Stimulated activated CD8-positive, alpha-beta memory T cell treated with anti-CD3 and anti-CD28 coated beads, Interleukin-7, amount 100 ng/mL, for 1 hour (primary cell): Measurements from ENCODE around the gene TTLL12.
A peak's percentile ranks its signal among the peaks of the same experiment; 100 is the strongest.

Source experiments
- DNase-seq, 2 donors: peaks; one replicate each; pipeline ENCODE4 v3.0.0-alpha.2; 2020; ENCODE audit warnings: low read depth in 2 of 2

TTLL12 gene

GRCh38 chr22:43186272-43187170, at the start of gene TTLL12:
TTLL12 (minus strand) TSS chr22:43187134; CDS start chr22:43187069, 65 bp downstream.
- DNase-seq, result peak; percentile 20 to 37

- no peak for DNase-seq
These were observed 48.8 kb upstream of the TTLL12 start for GRCh38 chr22:43235445-43236409.

- no peak for DNase-seq
These were observed 47.5 kb upstream of the TTLL12 start for GRCh38 chr22:43234264-43234988.

- DNase-seq, result no peak
These were observed 46.6 kb upstream of the TTLL12 start for GRCh38 chr22:43233529-43233928.

GRCh38 chr22:43232445-43232844, 45.5 kb upstream of the TTLL12 start:
- no peak for DNase-seq

- no peak for DNase-seq
These were observed 44.7 kb upstream of the TTLL12 start for GRCh38 chr22:43231724-43232034.

- peak; percentile 27 to 49 for DNase-seq
These were observed 44.2 kb upstream of the TTLL12 start for GRCh38 chr22:43230971-43231723.

GRCh38 chr22:43230571-43230970, 43.6 kb upstream of the TTLL12 start:
- no peak for DNase-seq

- no peak for DNase-seq
These were observed 41.9 kb upstream of the TTLL12 start for GRCh38 chr22:43228863-43229262.

- no peak for DNase-seq
These were observed 41.4 kb upstream of the TTLL12 start for GRCh38 chr22:43228330-43228729.

GRCh38 chr22:43227239-43227630, 40.3 kb upstream of the TTLL12 start:
- no peak for DNase-seq

- DNase-seq, result no peak
These were observed 39.7 kb upstream of the TTLL12 start for GRCh38 chr22:43226377-43227238.

GRCh38 chr22:43225609-43226008, 38.7 kb upstream of the TTLL12 start:
- DNase-seq, result no peak

- no peak for DNase-seq
These were observed 36.1 kb upstream of the TTLL12 start for GRCh38 chr22:43222987-43223386.

GRCh38 chr22:43222262-43222661, 35.3 kb upstream of the TTLL12 start:
- DNase-seq, result no peak

GRCh38 chr22:43220625-43221380, 33.9 kb upstream of the TTLL12 start:
- DNase-seq, result no peak

- DNase-seq, result no peak
These were observed 31.9 kb upstream of the TTLL12 start for GRCh38 chr22:43218786-43219185.

GRCh38 chr22:43217285-43218030, 30.5 kb upstream of the TTLL12 start:
- no peak for DNase-seq

- DNase-seq, result no peak
These were observed 29.8 kb upstream of the TTLL12 start for GRCh38 chr22:43216738-43217137.
